Measurements from ENCODE around the gene STAU1.
"Not testable (repeated sequence)": the region's sequence is repeated elsewhere in the genome, so short reads cannot be mapped to it uniquely, and the experiment has no call there.

STAU1 gene

GRCh38 chr20:49166534-49167449, 21.3 kb downstream of the STAU1 start:
- DNase-seq (ENCODE audit: low read depth in 2 of 2) = no peak

- DNase-seq (ENCODE audit: low read depth in 2 of 2) = no peak
Measured at GRCh38 chr20:49165611-49166010, 22.5 kb downstream of the STAU1 start.

GRCh38 chr20:49163696-49164095, 24.4 kb downstream of the STAU1 start:
- DNase-seq (ENCODE audit: low read depth in 2 of 2) = no peak

GRCh38 chr20:49161428-49162152, 26.5 kb downstream of the STAU1 start:
- no peak for DNase-seq (ENCODE audit: low read depth in 2 of 2)

GRCh38 chr20:49160057-49160929, 27.8 kb downstream of the STAU1 start:
- DNase-seq (ENCODE audit: low read depth in 2 of 2) = no peak

GRCh38 chr20:49157146-49157545, 31.0 kb downstream of the STAU1 start:
- DNase-seq (ENCODE audit: low read depth in 2 of 2) = no peak

- DNase-seq (ENCODE audit: low read depth in 2 of 2) = no peak
Measured at GRCh38 chr20:49156481-49156880, 31.7 kb downstream of the STAU1 start.

- no peak for DNase-seq (ENCODE audit: low read depth in 2 of 2)
Measured at GRCh38 chr20:49151436-49151835, 36.7 kb downstream of the STAU1 start.

GRCh38 chr20:49149281-49150045, 38.7 kb downstream of the STAU1 start:
- DNase-seq (ENCODE audit: low read depth in 2 of 2) = no peak

GRCh38 chr20:49148601-49149000, 39.5 kb downstream of the STAU1 start:
- no peak for DNase-seq (ENCODE audit: low read depth in 2 of 2)

GRCh38 chr20:49147296-49147695, 40.8 kb downstream of the STAU1 start:
- no peak for DNase-seq (ENCODE audit: low read depth in 2 of 2)

- no peak for DNase-seq (ENCODE audit: low read depth in 2 of 2)
Measured at GRCh38 chr20:49146442-49147225, 41.5 kb downstream of the STAU1 start.

- no peak for DNase-seq (ENCODE audit: low read depth in 2 of 2)
Measured at GRCh38 chr20:49140834-49141233, 47.3 kb downstream of the STAU1 start.

- no peak for DNase-seq (ENCODE audit: low read depth in 2 of 2)
Measured at GRCh38 chr20:49140411-49140810, 47.7 kb downstream of the STAU1 start.

GRCh38 chr20:49138431-49138830, 49.7 kb downstream of the STAU1 start:
- no peak for DNase-seq (ENCODE audit: low read depth in 2 of 2)

- DNase-seq (ENCODE audit: low read depth in 2 of 2) = no peak
Measured at GRCh38 chr20:49136817-49137571, 51.1 kb downstream of the STAU1 start.

GRCh38 chr20:49134797-49135196, 53.3 kb downstream of the STAU1 start:
- not testable (repeated sequence) for DNase-seq (ENCODE audit: low read depth in 2 of 2)

GRCh38 chr20:49133571-49133970, 54.6 kb downstream of the STAU1 start:
- DNase-seq (ENCODE audit: low read depth in 2 of 2) = no peak

- no peak for DNase-seq (ENCODE audit: low read depth in 2 of 2)
Measured at GRCh38 chr20:49132995-49133478, 55.1 kb downstream of the STAU1 start.

Data from stimulated activated CD4-positive, alpha-beta T cell treated with anti-CD3 and anti-CD28 coated beads, Interleukin-15, amount 100 ng/mL, for 48 hours (primary cell).